K562 (cell line): Measurements from ENCODE around the gene MTMR3. TPM values are rescaled to one million over a fixed set of nuclear protein-coding genes. Genes with fewer than 3 reads are reported as not detected.

Source experiments
- ARID1B ChIP-seq: fragments of 450-650 bp; IDR thresholded peaks from 2 replicates; pipeline ENCODE4 v1.6.1; 2016; ENCODE audit warnings: antibody characterized with exemption, mild to moderate bottlenecking, inconsistent platforms
- ARID2 ChIP-seq: fragments of 450-650 bp; IDR thresholded peaks from 2 replicates; pipeline ENCODE4 v1.6.1; 2017; ENCODE audit warnings: antibody characterized with exemption, mild to moderate bottlenecking
- ATF1 ChIP-seq, 2 experiments: fragments of 450-650 bp in 1 of 2; IDR thresholded peaks; 2 replicates each; pipeline ENCODE4 v1.6.1; 2016; ENCODE audit warnings: missing compliant biosample characterization in 1 of 2, missing genetic modification characterization in 1 of 2
- CBFA2T3 ChIP-seq: fragments of 450-650 bp; IDR thresholded peaks from 2 replicates; pipeline ENCODE4 v1.6.1; 2017
- CCNT2 ChIP-seq: IDR thresholded peaks from 2 replicates; pipeline ENCODE4 v1.6.1; 2011; ENCODE audit warnings: borderline replicate concordance, low read depth, mild to moderate bottlenecking, moderate library complexity, mixed read lengths, low read length; ENCODE audit not compliant: insufficient read length; ENCODE audit errors: extremely low read depth
- CTBP1 ChIP-seq: fragments of 450-650 bp; IDR thresholded peaks from 2 replicates; pipeline ENCODE4 v1.6.1; 2016; ENCODE audit warnings: borderline replicate concordance
- EP300 ChIP-seq: IDR thresholded peaks from 2 replicates; pipeline ENCODE4 v1.6.1; 2012; ENCODE audit warnings: low read length, improper control_type of control experiment
- FOXJ2 ChIP-seq: fragments of 200-800 bp; sonication (Bioruptor generic); IDR thresholded peaks from 2 replicates; pipeline ENCODE4 v1.6.1; 2016; ENCODE audit warnings: missing genetic modification characterization, missing compliant biosample characterization
- GATAD2B ChIP-seq: fragments of 450-650 bp; IDR thresholded peaks from 2 replicates; pipeline ENCODE4 v1.6.1; 2017; ENCODE audit warnings: mild to moderate bottlenecking, borderline replicate concordance
- ILF3 ChIP-seq: fragments of 450-650 bp; IDR thresholded peaks from 2 replicates; pipeline ENCODE4 v1.6.1; 2018; ENCODE audit warnings: antibody characterized with exemption, mild to moderate bottlenecking, moderate library complexity, borderline replicate concordance
- L3MBTL2 ChIP-seq: fragments of 450-650 bp; IDR thresholded peaks from 2 replicates; pipeline ENCODE4 v1.6.1; 2016; ENCODE audit warnings: mild to moderate bottlenecking, moderate library complexity
- LEF1 ChIP-seq: fragments of 450-650 bp; IDR thresholded peaks from 2 replicates; pipeline ENCODE4 v1.6.1; 2016; ENCODE audit warnings: mild to moderate bottlenecking
- MEF2D ChIP-seq: conservative IDR thresholded peaks from 2 replicates; pipeline ENCODE4 v1.6.1; 2016; ENCODE audit warnings: low read depth, missing genetic modification characterization, missing compliant biosample characterization
- MEIS2 ChIP-seq: fragments of 450-650 bp; IDR thresholded peaks from 2 replicates; pipeline ENCODE4 v1.6.1; 2014; ENCODE audit warnings: mild to moderate bottlenecking; ENCODE audit not compliant: partially characterized antibody
- MYBL2 ChIP-seq, 2 experiments: fragments of 450-650 bp in 1 of 2; sonication (generic) in 1 of 2; formaldehyde crosslinking in 1 of 2; IDR thresholded peaks; 2 replicates each; pipeline versions ENCODE4 v1.6.1 to v1.8.1; 2017 to 2022; ENCODE audit warnings: borderline replicate concordance in 1 of 2, inconsistent platforms in 1 of 2, low read depth in 1 of 2, mild to moderate bottlenecking in 1 of 2, missing genetic modification reagents in 1 of 2, moderate library complexity in 1 of 2
- NCOR1 ChIP-seq: fragments of 450-650 bp; IDR thresholded peaks from 2 replicates; pipeline ENCODE4 v1.6.1; 2016; ENCODE audit warnings: mild to moderate bottlenecking, moderate library complexity
- NFIC ChIP-seq: fragments of 450-650 bp; IDR thresholded peaks from 2 replicates; pipeline ENCODE4 v1.6.1; 2017; ENCODE audit warnings: mild to moderate bottlenecking, inconsistent platforms
- SMARCA4 ChIP-seq: fragments of 450-650 bp; IDR thresholded peaks from 2 replicates; pipeline ENCODE4 v1.6.1; 2016
- SOX6 ChIP-seq: fragments of 450-650 bp; IDR thresholded peaks from 2 replicates; pipeline ENCODE4 v1.6.1; 2014; ENCODE audit warnings: mild to moderate bottlenecking
- TCF7 ChIP-seq: sonication (generic); IDR thresholded peaks from 2 replicates; pipeline ENCODE4 v1.6.1; 2016; ENCODE audit warnings: antibody characterized with exemption, borderline replicate concordance
- ZNF764 ChIP-seq: fragments of 250-450 bp; sonication (Bioruptor Pico); IDR thresholded peaks from 2 replicates; pipeline ENCODE4 v1.4.0; 2020; ENCODE audit warnings: low read depth, mild to moderate bottlenecking, moderate library complexity
- polyA plus RNA-seq, 8 experiments: library from polyadenylated mRNA; depleted of rRNA in 4 of 8; stranded (reverse) in 5 of 8; unstranded in 3 of 8; fragments of >200 nt; fragmentation: Nextera tagmentation in 2 of 8; fragmentation: Illumina TruSeq in 1 of 8; extraction: Ambion mirVana in 2 of 8; extraction: Trizol in 1 of 8; gene quantifications; 2 replicates each; pipeline versions ENCODE4 v1.2.1 to v1.2.3, GENCODE V29; 2011 to 2014; ENCODE audit warnings: inconsistent platforms in 1 of 8, missing spikeins in 1 of 8
- total RNA-seq, 7 experiments: library from RNA; depleted of rRNA in 6 of 7; stranded (reverse); fragments of >200 nt in 6 of 7; fragmentation: Illumina TruSeq in 2 of 7; extraction: Trizol in 2 of 7; gene quantifications; 2 replicates each; pipeline versions ENCODE4 v1.2.1 to v1.2.3, GENCODE V29; 2011 to 2021; ENCODE audit warnings: low replicate concordance in 1 of 7
- TF ChIP-seq, protein P1 (sequence below), 2 experiments: fragments of 450-650 bp; conservative IDR thresholded peaks; 2 replicates each; pipeline ENCODE4 v1.6.1; 2017; ENCODE audit warnings: mild to moderate bottlenecking in 2 of 2, moderate library complexity in 2 of 2
- TF ChIP-seq, protein P2 (sequence below): sonication (generic); formaldehyde crosslinking; IDR thresholded peaks from 2 replicates; pipeline ENCODE4 v1.8.1; 2022; ENCODE audit warnings: missing genetic modification reagents
- TF ChIP-seq, protein P3 (sequence below): IDR thresholded peaks from 2 replicates; pipeline ENCODE4 v1.6.1; 2012; ENCODE audit warnings: low read depth, low read length, improper control_type of control experiment, borderline replicate concordance

MTMR3 gene
- total and polyA plus RNA-seq, 9 of the 15 experiments (the other 6 are each of a cell fraction or from before 2014, with no cell fraction given), result 1.6 to 13.7 (median 7.9) TPM

DNA sequence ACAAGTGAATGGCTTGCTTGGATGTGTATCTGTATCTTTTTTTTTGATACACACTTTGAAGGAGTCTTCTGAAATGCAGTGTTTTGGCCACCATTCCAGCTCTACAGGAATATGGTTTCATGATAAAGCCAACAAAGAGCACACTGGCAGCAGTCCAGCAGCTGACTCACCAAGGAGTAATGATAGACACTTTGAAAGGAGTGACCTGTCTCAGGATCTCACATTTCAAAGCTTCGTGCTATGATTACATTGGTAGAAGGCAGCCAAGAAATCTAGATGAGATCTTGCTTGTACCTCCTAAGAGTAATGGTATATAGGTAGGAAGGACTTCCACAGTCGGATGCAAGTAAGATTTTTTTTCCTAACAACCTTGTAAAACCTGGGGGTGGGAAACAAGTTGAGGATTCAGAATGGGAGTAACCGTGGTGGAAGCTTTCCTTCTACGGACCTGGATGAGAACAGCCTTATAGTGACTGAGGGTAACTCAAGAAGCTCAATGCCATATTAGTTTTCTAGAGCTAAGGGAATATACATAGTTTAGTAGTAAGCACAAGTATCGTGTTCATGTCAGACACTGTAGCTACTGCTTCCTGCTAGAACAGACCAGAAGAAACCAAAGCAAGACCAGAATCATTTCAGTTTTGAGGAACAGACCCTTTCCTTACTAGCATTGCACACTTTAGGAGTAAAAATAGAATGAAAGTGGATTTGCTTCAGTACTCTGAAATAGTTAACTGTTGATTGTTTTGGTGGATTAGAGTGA lies 25.0 kb downstream of the MTMR3 start (continued):
- no peak for TF ChIP-seq ZNF764
- TF ChIP-seq, protein P1, sequence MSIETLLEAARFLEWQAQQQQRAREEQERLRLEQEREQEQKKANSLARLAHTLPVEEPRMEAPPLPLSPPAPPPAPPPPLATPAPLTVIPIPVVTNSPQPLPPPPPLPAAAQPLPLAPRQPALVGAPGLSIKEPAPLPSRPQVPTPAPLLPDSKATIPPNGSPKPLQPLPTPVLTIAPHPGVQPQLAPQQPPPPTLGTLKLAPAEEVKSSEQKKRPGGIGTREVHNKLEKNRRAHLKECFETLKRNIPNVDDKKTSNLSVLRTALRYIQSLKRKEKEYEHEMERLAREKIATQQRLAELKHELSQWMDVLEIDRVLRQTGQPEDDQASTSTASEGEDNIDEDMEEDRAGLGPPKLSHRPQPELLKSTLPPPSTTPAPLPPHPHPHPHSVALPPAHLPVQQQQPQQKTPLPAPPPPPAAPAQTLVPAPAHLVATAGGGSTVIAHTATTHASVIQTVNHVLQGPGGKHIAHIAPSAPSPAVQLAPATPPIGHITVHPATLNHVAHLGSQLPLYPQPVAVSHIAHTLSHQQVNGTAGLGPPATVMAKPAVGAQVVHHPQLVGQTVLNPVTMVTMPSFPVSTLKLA (conservative IDR thresholded peaks at IDR 0.05), result 0 out of 4 replicates have a peak, but pooled peaks of 1 of the 2 experiments have one; percentile 22
- 0 out of 2 replicates have a peak, but pooled peaks have one; percentile 13 for TF ChIP-seq MYBL2 (IDR thresholded peaks at IDR 0.05; ENCODE audit: low read depth)
- no peak for TF ChIP-seq MYBL2 (CRISPR knock-in tag; IDR thresholded peaks at IDR 0.05; ENCODE audit: borderline replicate concordance)
- TF ChIP-seq, protein P2, sequence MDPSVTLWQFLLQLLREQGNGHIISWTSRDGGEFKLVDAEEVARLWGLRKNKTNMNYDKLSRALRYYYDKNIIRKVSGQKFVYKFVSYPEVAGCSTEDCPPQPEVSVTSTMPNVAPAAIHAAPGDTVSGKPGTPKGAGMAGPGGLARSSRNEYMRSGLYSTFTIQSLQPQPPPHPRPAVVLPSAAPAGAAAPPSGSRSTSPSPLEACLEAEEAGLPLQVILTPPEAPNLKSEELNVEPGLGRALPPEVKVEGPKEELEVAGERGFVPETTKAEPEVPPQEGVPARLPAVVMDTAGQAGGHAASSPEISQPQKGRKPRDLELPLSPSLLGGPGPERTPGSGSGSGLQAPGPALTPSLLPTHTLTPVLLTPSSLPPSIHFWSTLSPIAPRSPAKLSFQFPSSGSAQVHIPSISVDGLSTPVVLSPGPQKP, result no peak
- TF ChIP-seq ILF3, result no peak
- TF ChIP-seq L3MBTL2, result peak; percentile 19; the same call in 1 of the 2 replicates
- peak; percentile 51; the same call in 1 of the 2 replicates for TF ChIP-seq TCF7
- TF ChIP-seq MEIS2, result peak; percentile 94
- TF ChIP-seq ATF1 (CRISPR knock-in tag; IDR thresholded peaks at IDR 0.05), result no peak
- peak; percentile 40; the same call in 1 of the 2 replicates for TF ChIP-seq ATF1 (tag; IDR thresholded peaks at IDR 0.05)
- TF ChIP-seq SOX6, result peak; percentile 57
- TF ChIP-seq LEF1, result peak; percentile 66; the same call in 1 of the 2 replicates
- peak; percentile 81 for TF ChIP-seq ARID1B
- peak; percentile 28 for TF ChIP-seq CCNT2
- TF ChIP-seq ARID2, result no peak
- no peak for TF ChIP-seq MEF2D (tag)
- no peak for TF ChIP-seq GATAD2B
- peak; percentile 84 for TF ChIP-seq SMARCA4
- TF ChIP-seq FOXJ2 (tag), result no peak
- peak; percentile 37; the same call in 1 of the 2 replicates for TF ChIP-seq NCOR1
- TF ChIP-seq CBFA2T3, result peak; percentile 56
- TF ChIP-seq, protein P3, sequence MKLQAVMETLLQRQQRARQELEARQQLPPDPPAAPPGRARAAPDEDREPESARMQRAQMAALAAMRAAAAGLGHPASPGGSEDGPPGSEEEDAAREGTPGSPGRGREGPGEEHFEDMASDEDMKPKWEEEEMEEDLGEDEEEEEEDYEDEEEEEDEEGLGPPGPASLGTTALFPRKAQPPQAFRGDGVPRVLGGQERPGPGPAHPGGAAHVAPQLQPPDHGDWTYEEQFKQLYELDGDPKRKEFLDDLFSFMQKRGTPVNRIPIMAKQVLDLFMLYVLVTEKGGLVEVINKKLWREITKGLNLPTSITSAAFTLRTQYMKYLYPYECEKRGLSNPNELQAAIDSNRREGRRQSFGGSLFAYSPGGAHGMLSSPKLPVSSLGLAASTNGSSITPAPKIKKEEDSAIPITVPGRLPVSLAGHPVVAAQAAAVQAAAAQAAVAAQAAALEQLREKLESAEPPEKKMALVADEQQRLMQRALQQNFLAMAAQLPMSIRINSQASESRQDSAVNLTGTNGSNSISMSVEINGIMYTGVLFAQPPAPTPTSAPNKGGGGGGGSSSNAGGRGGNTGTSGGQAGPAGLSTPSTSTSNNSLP, result no peak
- peak; percentile 50; the same call in 1 of the 2 replicates for TF ChIP-seq CTBP1
- peak; percentile 98 for TF ChIP-seq NFIC
- TF ChIP-seq EP300, result peak; percentile 42; the same call in 1 of the 2 replicates
